ENCODE data around the gene TBX20.
"Not testable (repeated sequence)": the region's sequence is repeated elsewhere in the genome, so short reads cannot be mapped to it uniquely, and the experiment has no call there.

Gene TBX20

DNA sequence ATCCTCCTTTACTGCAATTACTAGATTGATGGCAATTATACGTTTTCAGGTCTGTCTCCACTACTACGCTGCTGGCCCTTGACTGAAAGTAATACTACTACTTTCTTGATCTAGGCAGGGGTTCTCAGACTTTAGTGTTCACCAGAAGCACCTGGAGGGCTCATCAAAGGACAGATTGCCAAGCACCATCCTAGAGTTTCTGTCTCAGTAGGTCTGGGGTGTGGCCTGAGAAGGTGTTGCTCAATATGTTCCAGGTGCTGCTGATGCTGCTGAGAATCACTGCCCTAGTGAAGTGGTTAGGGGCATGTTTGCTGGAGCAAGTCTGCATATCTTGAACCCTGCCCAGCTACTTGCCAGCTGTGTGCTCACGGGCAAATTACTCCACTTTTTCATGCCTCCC lies 37.9 kb downstream of the TBX20 start:
- DNase-seq = not testable (repeated sequence)

DNA sequence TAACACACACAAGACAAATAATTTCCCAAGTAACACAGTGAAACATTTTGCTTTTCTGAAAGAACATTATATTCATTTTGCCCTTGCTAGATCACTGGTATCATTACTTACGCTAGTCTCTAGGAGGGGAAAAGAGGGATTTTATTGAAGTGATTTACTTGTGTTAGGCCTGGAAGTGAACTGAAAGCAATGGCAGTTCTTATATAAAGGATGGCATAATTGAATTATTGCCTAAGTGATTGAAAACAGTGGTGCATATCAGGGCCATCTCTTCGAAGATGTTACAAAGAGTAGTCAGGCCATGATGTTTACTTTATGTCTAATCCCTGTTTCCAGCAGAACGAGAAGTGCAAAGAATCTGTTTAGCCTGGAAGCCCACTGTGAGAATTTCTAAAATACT lies 38.8 kb downstream of the TBX20 start:
- not testable (repeated sequence) for DNase-seq

DNA sequence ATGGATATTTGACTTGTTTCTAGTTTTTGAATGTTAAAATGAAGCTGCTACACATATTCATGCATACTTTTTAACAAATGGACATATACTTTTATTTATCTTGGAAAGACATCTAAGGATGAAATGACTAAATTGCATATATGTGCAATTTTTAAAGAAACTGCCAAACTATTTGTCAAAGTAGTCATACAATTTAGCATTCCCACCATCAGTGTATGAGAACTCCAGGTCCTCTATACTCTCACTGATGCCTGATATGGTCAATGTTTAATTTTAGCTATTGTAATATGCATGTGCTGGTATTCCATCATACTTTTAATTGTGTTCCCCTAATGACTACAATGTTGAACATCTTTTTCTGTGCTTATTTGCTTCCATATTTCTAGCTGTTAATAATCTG lies 47.0 kb downstream of the TBX20 start:
- DNase-seq = not testable (repeated sequence)

DNA sequence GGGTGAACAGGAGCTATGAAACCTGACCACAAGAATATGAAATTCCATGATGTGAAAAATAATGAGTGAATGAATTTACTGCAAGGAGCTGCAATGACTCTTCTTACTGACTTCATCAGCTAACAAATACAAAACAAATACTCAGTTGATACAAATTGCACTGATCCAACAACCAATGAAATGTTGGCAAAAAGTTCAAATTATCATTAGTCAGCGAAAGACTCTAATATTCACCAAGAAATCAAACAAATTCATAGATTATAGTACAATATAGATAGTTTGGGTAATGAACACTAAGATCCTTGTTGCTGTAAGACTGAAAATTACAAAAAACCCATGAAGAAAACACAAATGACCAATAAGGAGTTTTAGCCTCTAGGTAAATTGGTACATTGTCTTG lies 49.0 kb downstream of the TBX20 start:
- not testable (repeated sequence) for DNase-seq

DNA sequence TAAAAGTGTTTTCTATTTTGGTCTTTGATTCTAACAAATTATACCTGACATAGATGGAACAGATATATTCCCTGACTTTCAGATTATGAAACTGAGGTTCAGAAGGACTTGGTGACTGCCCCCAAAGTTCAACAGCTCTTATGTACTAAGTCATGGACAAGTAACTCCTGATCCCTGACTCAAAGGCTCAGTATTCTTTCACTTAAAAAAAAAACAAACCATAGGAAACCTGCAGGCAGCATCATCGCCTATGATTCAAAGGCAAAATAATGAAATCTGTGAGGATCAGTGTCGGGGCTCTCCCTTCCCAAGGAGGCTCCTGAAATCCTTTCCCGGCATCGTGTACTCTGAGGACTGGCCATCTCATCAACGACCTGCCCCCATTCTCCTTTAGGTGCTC lies 49.9 kb downstream of the TBX20 start:
- not testable (repeated sequence) for DNase-seq

DNA sequence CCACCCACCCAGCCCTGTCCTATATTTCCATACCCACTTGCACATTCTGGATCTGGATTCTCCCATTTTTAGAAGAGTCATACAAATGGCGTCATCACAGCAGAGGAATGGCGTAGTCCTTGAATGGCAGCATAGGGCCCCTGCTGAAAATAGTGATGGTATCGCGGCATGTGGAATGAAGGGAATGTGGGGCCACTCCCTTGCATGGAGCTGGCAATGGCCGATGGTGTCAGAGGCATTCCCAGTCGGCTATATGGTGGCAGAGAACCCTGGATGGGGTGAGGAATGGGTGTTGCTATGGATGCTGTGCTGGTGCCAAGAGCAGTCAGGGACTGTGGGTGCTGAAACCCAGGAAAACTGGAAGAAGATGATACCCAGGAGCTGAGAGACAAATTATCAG lies 51.5 kb downstream of the TBX20 start:
- not testable (repeated sequence) for DNase-seq

DNA sequence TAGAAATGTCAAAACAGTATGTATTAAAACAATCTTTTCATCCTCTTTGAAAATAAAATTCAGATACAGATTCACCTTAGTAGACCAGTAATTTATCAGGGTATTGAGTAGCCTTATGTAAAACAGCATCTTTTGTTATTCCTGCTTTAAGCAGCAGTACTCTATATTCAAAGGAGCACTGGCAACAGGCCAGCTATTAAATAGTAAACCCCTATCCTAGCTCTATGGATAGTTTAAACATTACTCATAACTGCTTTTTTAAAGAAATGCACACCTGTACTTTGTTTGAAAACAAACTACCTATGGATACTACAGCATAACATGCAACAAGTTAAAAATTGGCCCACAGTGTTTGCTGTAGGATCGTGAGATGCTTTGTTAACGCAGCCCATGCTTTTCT lies 53.7 kb downstream of the TBX20 start:
- not testable (repeated sequence) for DNase-seq

DNA sequence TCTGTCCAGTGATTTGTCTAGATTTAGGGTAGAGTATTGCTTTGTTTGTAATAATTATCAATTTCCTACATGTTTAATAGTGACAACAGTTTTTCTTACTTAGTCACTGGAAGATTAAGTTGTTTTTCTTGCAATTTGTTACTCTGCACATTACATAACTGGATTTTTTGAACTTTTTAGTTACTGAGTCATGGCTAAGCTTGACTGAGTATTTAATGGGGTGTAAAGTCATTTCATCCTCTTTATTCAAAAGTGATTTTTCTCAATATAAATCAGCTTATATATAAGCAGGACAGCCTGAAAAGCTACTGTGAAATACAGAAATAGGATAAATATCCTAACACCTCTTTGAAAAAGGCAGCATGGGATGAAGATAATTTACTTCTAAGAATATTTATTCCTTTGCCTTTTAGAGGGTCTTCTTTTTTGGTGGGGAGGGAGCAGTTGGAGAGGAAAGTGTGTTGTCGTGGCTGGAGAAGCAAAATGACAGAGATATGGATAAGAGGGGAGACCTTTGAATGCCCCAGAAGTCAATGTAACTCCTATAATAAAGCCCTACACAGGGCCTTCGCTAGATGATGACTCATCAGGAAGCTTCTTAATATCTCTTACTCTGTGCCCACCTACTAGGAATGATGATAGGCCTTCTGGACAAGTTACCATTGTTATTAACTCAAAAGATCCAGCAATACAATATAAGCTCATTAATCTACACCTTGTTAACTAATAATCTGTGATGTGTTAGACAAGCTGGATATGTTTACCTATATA lies 55.3 kb downstream of the TBX20 start:
- not testable (repeated sequence) for DNase-seq

DNA sequence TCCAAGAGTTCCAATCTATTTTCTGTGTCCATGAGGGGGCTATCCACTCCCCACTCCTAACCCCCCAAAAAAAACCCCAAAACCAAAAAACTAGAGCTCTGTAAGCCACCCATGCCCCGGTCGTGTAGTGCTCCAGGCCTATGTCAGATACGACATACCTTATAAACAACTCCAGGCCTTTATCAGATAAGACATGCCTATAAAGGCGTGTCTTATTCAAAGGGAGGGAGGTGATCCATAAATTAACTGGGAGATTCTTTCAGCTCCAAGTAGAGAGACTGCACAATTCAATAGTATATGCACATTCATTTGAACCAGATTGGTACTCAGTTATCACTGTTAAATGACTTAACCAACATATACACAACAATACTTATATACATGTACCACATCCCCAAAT lies 62.3 kb downstream of the TBX20 start:
- not testable (repeated sequence) for DNase-seq

DNA sequence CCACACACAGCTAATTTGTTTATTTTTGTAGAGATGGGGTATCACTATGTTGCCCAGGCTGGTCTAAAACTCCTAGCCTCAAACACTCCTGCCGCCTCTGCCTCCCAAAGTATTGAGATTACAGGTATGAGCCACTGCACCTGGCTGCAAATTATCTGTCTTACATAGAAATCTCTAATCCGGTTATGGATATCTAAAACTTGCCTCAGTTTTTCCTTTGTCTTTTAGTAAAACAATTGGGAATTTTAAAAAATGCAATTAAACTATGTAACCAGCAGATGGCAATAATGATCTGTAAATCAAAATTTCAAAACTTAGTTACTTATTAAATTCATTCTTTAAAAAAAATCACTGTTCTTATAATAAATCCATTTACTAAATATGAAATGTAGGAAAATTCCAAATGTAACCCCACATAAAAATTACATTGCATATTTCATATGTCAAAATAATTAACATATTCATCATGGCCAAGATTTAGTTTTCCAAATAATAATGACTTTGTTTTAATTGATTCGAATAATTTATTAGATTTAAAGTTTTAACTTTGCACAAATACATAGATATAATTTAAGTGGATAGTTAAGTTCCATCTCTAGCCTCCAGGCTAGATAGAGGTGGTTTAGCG lies 63.6 kb downstream of the TBX20 start:
- not testable (repeated sequence) for DNase-seq

DNA sequence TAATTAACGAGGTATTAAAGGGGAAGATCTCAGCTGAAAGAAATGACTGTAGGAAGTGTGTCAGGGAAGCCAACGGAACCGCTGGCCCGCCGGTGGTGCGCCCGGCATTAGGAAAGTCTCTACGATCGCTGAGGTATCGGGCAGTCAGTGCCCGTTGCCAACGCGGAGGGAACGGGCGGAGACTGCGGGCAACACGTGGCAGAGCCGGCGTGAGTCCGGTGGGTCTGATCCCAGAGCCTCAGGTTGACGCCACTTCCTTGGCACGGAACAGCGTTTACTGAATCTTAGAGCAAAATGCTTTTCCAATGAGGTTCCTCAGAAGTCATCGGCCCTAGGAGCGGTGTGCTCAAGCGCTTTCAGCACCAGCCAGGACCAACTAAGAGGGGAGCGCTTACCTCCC lies 67.1 kb downstream of the TBX20 start:
- peak; percentile 47 for DNase-seq

DNA sequence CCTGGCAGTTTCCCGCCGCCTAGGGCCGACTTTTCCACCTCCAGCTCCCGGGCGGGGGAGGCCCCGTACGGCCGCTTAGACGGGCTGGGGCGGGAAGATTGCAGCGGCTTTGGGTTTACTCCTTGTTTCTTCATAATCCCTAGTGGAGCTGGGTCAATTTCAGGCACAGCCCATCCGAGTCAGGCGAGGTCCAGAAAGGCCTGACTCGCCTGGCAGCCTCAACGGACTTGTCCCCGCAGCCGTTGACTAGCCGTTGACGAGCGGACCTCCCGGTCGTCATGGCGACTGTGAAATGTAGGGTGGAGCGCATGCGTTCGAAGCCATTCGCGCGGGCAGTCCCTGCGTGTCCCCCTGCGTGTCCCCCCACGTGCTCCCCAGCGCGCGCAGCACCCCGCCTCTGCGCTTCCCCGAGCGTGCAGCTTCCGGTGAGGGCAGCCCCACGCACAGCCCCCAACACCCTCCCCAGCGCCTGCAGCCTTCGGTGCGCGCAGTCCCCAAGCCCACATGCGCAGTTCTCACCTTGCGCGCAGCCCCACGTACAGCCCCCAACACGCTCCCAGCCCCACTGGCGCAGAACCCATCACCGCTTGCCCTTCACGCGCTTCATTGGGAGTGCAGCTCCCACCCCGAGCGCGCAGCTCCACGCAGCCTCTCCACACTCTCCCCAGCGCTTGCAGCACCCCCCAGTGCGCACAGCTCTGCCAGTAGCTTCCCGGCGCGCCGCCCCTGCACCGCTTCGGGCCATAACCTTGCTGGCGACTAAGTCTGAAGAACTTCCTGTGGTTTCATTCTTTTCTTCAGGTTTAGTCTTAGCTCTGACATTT lies 67.8 kb downstream of the TBX20 start:
- DNase-seq = peak; percentile 66

DNA sequence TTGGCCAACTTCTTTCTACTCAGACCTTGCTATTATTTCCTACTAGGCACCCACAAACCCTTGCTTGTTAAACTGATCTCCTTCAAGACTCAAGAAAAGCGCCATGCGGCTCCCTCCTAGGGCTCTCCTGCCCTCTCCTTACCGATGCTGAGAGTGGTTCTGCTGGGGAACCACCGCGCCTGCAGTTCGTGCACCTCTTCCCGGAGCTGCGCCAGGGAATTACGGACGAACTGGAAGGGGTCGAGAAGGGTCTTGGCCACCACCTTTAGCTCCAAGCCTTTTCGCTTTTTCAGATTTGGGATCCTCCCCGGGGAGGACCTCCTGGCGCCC lies 68.4 kb downstream of the TBX20 start:
- not testable (repeated sequence) for DNase-seq

DNA sequence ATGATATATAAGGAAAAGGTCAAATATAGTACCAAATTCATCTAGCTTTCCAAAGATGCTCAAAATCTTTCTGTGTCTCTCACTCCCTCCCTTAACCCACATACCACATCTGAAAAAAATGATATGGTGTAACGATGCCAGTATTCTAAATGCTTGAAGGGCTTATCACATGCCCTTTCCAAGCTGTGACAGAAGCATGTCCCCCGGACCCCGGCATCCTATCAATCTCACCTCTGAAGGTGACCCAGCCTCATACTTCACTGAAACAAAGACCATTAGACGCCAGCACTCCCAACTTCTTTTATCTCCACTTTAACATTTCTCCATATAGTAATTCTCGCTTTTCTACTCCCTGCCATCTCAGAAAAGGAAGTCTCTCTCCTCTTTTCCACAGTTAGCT lies 68.9 kb downstream of the TBX20 start:
- DNase-seq = not testable (repeated sequence)

DNA sequence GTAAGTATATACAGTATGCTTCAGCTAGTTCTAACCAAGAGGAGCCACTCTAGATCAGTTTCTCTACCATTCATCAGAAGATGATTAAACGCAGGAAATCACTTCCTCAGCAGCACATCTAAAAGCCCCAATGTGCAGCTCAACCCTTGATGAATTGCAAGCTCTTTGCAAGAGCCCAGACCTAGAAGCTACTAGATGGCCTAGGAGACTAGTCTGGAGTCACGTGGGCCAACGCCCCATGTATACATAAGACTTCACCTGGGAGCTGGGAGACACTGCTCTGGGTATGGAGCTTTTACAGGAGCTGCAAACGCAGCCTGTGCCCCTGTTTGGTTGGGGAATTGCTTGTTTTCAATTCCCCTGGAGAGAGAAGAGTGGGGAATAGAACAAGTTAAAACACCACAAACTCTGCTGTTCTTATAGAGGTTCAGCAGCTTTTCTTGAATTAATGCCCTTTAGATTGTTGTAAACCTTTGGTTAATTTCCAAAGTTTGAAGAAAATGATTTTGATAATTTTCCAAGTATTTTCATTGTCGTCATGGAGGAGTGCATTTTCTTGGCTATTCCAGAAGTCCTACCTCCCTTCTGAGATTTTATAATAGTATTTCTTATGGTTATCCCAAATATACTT lies 69.9 kb downstream of the TBX20 start:
- DNase-seq = not testable (repeated sequence)

DNA sequence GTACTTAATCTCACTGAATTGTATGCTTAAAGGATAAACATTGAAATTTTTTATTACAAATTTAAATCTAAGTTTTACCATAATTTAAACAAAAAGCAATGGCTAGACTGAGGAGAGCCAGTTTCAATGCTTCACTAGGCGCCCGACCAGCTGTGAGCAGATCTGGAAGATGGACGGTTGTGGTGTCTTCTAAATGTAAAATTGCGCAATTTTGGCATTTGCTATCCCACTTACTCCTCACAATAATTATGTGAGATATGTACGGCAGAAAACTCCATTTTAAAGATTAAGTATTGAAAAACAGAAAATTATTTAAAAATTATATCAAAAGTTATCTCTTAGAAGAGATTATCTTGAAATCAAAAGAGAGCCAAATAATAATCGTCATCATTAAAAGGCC lies 73.2 kb downstream of the TBX20 start:
- DNase-seq = not testable (repeated sequence)

DNA sequence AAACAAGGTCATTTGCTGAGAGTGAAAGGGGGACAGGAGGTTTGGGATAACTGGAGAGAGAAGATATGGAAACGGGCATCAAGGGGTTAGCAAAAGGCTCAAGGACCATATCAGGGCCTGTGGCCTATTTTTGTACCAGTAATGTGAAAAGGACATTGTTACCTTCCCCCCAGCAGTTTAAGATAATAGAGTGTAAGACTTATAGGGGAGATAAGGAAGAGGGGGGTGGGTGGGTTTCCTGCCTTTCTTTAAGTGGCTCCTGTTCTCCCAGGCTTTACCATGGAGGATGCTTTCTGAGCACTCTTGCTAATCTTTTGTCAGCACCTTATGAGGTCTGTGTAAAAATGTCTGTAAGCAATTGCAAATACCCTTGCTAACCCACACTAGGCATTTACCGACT lies 80.7 kb downstream of the TBX20 start:
- DNase-seq = not testable (repeated sequence)

DNA sequence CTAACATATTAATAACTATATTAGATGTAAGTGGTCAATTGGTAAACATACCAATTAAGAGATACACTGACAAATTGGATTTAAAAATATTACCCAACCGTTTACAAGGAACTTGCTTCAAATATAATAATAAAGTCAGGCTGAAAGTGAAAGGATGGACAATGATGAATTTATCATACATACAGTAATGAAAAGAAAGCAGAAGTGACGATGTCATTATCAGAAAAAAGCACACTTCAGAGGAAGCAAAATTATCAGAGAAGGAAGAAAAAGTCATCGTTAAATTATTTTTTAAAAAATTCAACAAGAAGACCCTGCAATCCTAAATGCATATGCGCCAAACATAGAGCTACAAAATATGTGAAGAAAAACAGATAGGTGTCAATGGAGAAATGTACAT lies 81.8 kb downstream of the TBX20 start:
- DNase-seq = not testable (repeated sequence)

DNA sequence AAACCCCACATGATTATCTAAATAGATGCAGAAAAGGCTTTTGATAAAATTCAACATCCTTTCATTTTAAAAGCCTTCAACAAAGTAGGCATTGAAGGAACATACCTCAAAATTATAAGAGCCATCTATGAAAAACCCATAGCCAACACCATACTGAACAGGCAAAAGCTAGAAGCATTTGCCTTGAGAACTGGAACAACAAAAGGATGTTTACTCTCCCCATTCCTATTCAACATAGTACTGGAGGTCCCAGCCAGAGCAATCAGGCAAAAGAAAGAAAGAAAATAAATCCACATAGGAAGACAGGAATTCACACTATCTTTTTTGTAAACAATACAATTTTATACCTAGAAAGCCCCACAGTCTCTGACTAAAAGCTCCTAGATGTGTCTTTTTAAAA lies 86.2 kb downstream of the TBX20 start:
- not testable (repeated sequence) for DNase-seq

DNA sequence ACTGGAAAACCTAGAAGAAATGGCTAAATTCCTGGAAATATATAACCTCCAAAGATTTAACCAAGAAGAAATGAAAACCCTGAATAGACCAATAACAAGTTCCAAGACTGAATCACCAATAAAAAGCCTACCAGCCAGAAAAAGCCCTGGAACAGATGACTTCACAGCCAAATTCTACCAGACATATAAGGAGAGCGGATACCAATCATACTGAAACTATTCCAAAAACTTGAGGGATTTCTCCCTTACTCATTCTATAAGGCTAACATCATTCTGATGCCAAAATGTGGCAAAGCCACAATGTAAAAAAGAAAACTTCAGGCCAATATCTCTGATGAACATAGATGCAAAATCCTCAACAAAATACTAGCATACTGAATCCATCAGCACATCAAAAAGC lies 86.7 kb downstream of the TBX20 start:
- DNase-seq = not testable (repeated sequence)

DNA sequence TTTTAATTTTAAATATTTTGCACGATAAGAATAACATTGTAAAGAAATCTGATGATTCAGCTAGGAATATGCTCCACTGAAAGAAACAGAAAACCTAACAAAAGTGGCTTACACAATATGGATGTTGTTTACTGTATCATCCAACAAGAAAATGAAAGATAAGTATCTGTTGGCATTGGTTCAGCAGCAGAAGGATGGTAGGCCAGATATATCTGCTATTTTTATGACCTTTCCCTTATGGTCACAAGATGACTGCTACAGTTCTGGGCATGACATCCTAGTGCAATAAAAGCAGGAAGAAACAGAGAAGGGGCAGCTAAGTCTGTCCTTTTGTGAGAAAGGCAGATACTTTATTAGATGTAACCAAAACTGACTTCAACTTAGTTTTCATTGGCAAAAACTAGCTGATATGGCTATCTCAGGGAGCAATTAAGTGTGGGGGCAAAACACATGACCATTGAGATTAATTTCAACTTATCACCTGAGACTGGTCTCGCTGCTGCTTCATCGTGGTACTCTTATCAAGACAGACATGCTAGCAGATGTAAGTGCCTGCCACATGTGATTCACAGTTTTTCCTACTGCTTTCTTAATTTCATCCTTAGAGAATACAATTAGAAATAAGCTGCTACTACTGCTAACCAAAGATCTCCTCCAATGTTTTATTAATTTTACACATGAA lies 92.7 kb downstream of the TBX20 start:
- not testable (repeated sequence) for DNase-seq

Data from right hindlimb (tissue), 1 donor.